Measurements from ENCODE around the gene PEX13. TPM values are rescaled to one million over a fixed set of nuclear protein-coding genes. Genes with fewer than 3 reads are reported as not detected.

The PEX13 gene
- total and polyA plus RNA-seq, 2 donors (not counting 3 experiments of a cell fraction or from before 2014, with no cell fraction given): 18.0 to 21.0 TPM

GRCh38 chr2:60979231-60979630 lies 38.3 kb upstream of the PEX13 start:
- no peaks in the 10 kb centered on the region for H3K9me1 ChIP-seq (replicated peaks; ENCODE audit: control insufficient read depth, extremely low read depth, insufficient read depth, low read length)
- no TSS peak for BruUV-seq (replicated peaks)
- ChIA-PET CTCF (interaction anchor here (1.6 kb wide), 1 partner anchor 20 kb away, joined by 6 read pairs; no protein-coding TSS in a partner anchor), POLR2A (no interaction called here)
- H3K36me3 ChIP-seq (ENCODE audit: control insufficient read depth in 2 of 2, extremely low read depth in 1 of 2, insufficient read depth in 2 of 2, low read length in 2 of 2): no peaks in the 10 kb centered on the region
- intact Hi-C loops (cut with micrococcal nuclease) (no loop called here), dilution Hi-C loops (cut with MboI; ENCODE audit: extremely low pct_ligation_motif_present, low sequenced_read_pairs) (no loop called here)
- no peak for FAIRE-seq
- no peak overlapping the region for H3K4me3 ChIP-seq (replicated peaks in 1 of 3; ENCODE audit: insufficient read depth in 1 of 3, low read depth in 1 of 3, low read length in 3 of 3)
- H3K9ac ChIP-seq (replicated peaks; ENCODE audit: extremely low read depth, insufficient read depth, low read length): no peak overlapping the region
- H3K9me3 ChIP-seq (replicated peaks; ENCODE audit: control insufficient read depth, insufficient read depth, low read length): no peaks in the 10 kb centered on the region
- H2AFZ ChIP-seq (ENCODE audit: low read depth, low read length): no peak overlapping the region
- no peaks in the 10 kb centered on the region for H3K79me2 ChIP-seq (ENCODE audit: control insufficient read depth, insufficient read depth, low read length)
- DNase-seq (ENCODE audit: low read depth, low spot score): no peak
- no peaks in the 10 kb centered on the region for H3K27me3 ChIP-seq (ENCODE audit: control insufficient read depth in 2 of 2, insufficient read depth in 2 of 2, low read length in 2 of 2)
- no peaks in the 10 kb centered on the region for H4K20me1 ChIP-seq (replicated peaks; ENCODE audit: control insufficient read depth, extremely low read depth, insufficient read depth, low read length)
- no peak overlapping the region for H3K4me2 ChIP-seq (ENCODE audit: insufficient read depth, low read length)
- TF ChIP-seq CTCF (IDR thresholded peaks at IDR 0.05; ENCODE audit: extremely low read depth in 1 of 2, insufficient read depth in 1 of 2, low read depth in 1 of 2, low read length in 2 of 2) (no peak), MYC (IDR thresholded peaks at IDR 0.05; ENCODE audit: low read depth, low read length) (no peak), MAX (IDR thresholded peaks at IDR 0.05; ENCODE audit: insufficient read depth, insufficient read length) (no peak), POLR2AphosphoS5 (IDR thresholded peaks at IDR 0.05; ENCODE audit: insufficient read depth, low read depth, low read length) (no peak), POLR2A (IDR thresholded peaks at IDR 0.05; ENCODE audit: low read depth, low read length) (no peak), FOS (IDR thresholded peaks at IDR 0.05; ENCODE audit: borderline replicate concordance, insufficient read depth, low read length) (no peak), EZH2 (IDR thresholded peaks at IDR 0.05; ENCODE audit: borderline replicate concordance, low read depth, low read length, severe bottlenecking) (no peak), GATA2 (IDR thresholded peaks at IDR 0.05; ENCODE audit: insufficient read depth, insufficient read length, low read depth, low read length) (no peak), JUN (IDR thresholded peaks at IDR 0.05; ENCODE audit: borderline replicate concordance, insufficient read depth, insufficient read length, low read depth) (no peak)
- H3K4me1 ChIP-seq (ENCODE audit: control insufficient read depth, extremely low read depth, insufficient read depth, low read length): no peaks in the 10 kb centered on the region
- H3K27ac ChIP-seq (ENCODE audit: insufficient read depth, low read depth, low read length): no peak overlapping the region
